Measurements from ENCODE around the gene ENPEP.

ENPEP gene

DNA sequence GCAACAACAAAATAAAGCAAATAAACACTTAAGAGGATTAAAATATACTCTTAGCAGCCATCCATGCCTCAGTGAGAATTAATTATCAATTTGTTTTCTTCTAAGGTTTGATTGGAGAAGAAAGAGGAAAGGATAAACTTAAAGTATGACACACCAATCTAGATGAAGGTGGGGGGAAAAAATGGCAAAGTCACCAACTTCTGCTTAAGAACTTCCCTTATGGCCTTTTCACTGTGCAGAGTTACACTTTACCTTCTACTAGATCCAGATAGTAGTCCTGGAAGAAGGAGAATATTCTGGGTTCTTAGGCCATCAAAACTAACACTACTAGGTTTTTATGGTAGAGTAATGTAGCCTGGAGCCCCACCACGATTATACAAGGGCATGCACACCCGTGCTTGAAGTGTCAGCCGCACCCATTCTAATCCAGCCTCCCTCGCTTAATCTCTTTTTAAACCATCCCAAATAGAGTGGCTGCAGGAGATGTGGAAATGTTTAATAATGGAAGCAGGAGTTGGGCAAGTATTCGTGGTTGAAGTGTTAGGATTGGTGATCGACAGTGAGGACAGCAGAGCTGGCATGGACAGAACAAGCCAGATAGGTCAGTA is 14.1 kb downstream of the ENPEP start:
- no peak overlapping the region for H3K9ac ChIP-seq (ENCODE audit: low read length)
- TF ChIP-seq, protein P1, sequence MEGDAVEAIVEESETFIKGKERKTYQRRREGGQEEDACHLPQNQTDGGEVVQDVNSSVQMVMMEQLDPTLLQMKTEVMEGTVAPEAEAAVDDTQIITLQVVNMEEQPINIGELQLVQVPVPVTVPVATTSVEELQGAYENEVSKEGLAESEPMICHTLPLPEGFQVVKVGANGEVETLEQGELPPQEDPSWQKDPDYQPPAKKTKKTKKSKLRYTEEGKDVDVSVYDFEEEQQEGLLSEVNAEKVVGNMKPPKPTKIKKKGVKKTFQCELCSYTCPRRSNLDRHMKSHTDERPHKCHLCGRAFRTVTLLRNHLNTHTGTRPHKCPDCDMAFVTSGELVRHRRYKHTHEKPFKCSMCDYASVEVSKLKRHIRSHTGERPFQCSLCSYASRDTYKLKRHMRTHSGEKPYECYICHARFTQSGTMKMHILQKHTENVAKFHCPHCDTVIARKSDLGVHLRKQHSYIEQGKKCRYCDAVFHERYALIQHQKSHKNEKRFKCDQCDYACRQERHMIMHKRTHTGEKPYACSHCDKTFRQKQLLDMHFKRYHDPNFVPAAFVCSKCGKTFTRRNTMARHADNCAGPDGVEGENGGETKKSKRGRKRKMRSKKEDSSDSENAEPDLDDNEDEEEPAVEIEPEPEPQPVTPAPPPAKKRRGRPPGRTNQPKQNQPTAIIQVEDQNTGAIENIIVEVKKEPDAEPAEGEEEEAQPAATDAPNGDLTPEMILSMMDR (IDR thresholded peaks at IDR 0.05; ENCODE audit: insufficient read depth, low read length, poor library complexity, severe bottlenecking): no peak
- no peak for TF ChIP-seq EZH2phosphoT487 (conservative IDR thresholded peaks at IDR 0.05; ENCODE audit: low read length)
- no peaks in the 10 kb centered on the region for H3K9me3 ChIP-seq (ENCODE audit: insufficient read depth, low read length)
- no peak overlapping the region for H3K4me3 ChIP-seq (ENCODE audit: insufficient read depth, low read length, poor library complexity, severe bottlenecking)
- no peaks in the 10 kb centered on the region for H3K9me2 ChIP-seq (replicated peaks; ENCODE audit: insufficient read depth, low read length)
- no peaks in the 10 kb centered on the region for H4K20me1 ChIP-seq (ENCODE audit: low read depth, low read length)
- no peaks in the 10 kb centered on the region for H3F3A ChIP-seq (ENCODE audit: insufficient read depth)
- H3K27me3 ChIP-seq (ENCODE audit: low read length): no peaks in the 10 kb centered on the region
- no peak overlapping the region for H2AFZ ChIP-seq (ENCODE audit: low read depth, low read length, severe bottlenecking)
- H3K27ac ChIP-seq (ENCODE audit: low read depth, low read length): no peak overlapping the region
- H3K36me3 ChIP-seq (ENCODE audit: low read length): no peaks in the 10 kb centered on the region
- no peaks in the 10 kb centered on the region for H3K79me2 ChIP-seq (ENCODE audit: insufficient read depth, low read length)
- no peak overlapping the region for H3K4me2 ChIP-seq (ENCODE audit: low read depth, low read length, poor library complexity, severe bottlenecking)

DNA sequence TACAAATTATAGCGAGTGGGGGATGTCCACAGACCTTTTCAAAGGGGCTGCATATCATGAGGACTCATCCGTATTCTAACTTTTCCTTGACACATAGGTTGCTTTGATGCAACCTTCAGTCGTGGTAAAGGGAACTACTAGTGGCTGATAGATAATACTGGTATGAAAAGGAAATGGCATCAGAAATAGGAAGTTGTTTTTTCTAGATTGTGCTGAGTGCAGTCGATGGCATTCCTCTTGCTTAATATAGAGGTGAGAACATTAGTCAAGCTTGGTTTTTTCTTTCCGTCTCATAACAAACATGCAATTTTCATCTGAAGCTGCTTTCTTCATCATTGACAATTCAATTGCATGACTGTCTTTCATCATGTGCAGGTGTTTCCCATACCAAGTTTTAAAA is 16.6 kb downstream of the ENPEP start:
- H3K79me2 ChIP-seq (ENCODE audit: insufficient read depth, low read length): no peaks in the 10 kb centered on the region
- H3K9me2 ChIP-seq (replicated peaks; ENCODE audit: insufficient read depth, low read length): no peaks in the 10 kb centered on the region
- no peak overlapping the region for H2AFZ ChIP-seq (ENCODE audit: low read depth, low read length, severe bottlenecking)
- H3K27ac ChIP-seq (ENCODE audit: low read depth, low read length): no peak overlapping the region
- H3K9ac ChIP-seq (ENCODE audit: low read length): no peak overlapping the region
- H3K9me3 ChIP-seq (ENCODE audit: insufficient read depth, low read length): no peaks in the 10 kb centered on the region
- TF ChIP-seq EZH2phosphoT487 (conservative IDR thresholded peaks at IDR 0.05; ENCODE audit: low read length): no peak
- TF ChIP-seq, protein P1 (IDR thresholded peaks at IDR 0.05; ENCODE audit: insufficient read depth, low read length, poor library complexity, severe bottlenecking): no peak
- no peaks in the 10 kb centered on the region for H4K20me1 ChIP-seq (ENCODE audit: low read depth, low read length)
- no peaks in the 10 kb centered on the region for H3K27me3 ChIP-seq (ENCODE audit: low read length)
- H3K36me3 ChIP-seq (ENCODE audit: low read length): no peaks in the 10 kb centered on the region
- no peak overlapping the region for H3K4me2 ChIP-seq (ENCODE audit: low read depth, low read length, poor library complexity, severe bottlenecking)
- no peaks in the 10 kb centered on the region for H3F3A ChIP-seq (ENCODE audit: insufficient read depth)
- no peak overlapping the region for H3K4me3 ChIP-seq (ENCODE audit: insufficient read depth, low read length, poor library complexity, severe bottlenecking)

DNA sequence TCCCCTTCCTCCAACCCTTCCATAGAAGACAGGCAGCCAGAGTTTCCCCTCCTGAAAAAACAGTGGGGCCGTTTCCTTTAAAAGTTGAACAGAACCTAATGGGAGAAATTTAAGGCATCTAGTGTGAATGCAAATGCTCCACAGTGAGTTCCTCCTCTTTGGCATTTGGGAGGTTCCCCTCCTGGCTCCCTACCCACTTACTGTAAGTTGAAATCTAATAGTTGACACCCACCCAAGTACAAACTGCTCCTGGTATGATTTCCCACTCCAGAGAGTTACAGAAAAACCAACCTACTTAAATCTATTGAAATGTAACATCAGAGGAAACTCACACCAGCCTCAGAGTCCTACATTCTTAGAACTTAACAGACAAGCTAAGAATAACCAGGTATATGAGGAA is 17.6 kb downstream of the ENPEP start:
- Histone ChIP-seq H4K20me1 (ENCODE audit: low read depth, low read length) (no peaks in the 10 kb centered on the region), H3K4me3 (ENCODE audit: insufficient read depth, low read length, poor library complexity, severe bottlenecking) (no peak overlapping the region), H2AFZ (ENCODE audit: low read depth, low read length, severe bottlenecking) (no peak overlapping the region), H3K36me3 (ENCODE audit: low read length) (no peaks in the 10 kb centered on the region), H3K4me2 (ENCODE audit: low read depth, low read length, poor library complexity, severe bottlenecking) (no peak overlapping the region), H3F3A (ENCODE audit: insufficient read depth) (no peaks in the 10 kb centered on the region), H3K9me3 (ENCODE audit: insufficient read depth, low read length) (no peaks in the 10 kb centered on the region), H3K27ac (ENCODE audit: low read depth, low read length) (no peak overlapping the region), H3K9ac (ENCODE audit: low read length) (no peak overlapping the region), H3K27me3 (ENCODE audit: low read length) (no peaks in the 10 kb centered on the region), H3K9me2 (replicated peaks; ENCODE audit: insufficient read depth, low read length) (no peaks in the 10 kb centered on the region), H3K79me2 (ENCODE audit: insufficient read depth, low read length) (no peaks in the 10 kb centered on the region)
- no peak for TF ChIP-seq EZH2phosphoT487 (conservative IDR thresholded peaks at IDR 0.05; ENCODE audit: low read length)
- TF ChIP-seq, protein P1 (IDR thresholded peaks at IDR 0.05; ENCODE audit: insufficient read depth, low read length, poor library complexity, severe bottlenecking): no peak

Measured in SU-DHL-6 (cell line).